Activated CD4-positive, alpha-beta T cell treated with anti-CD3 and anti-CD28 coated beads, Interleukin-2, amount 10 ng/mL, durations not matched to agents 7 days and 5 days (primary cell): Measurements from ENCODE around the gene SPECC1. TPM values are rescaled to one million over a fixed set of nuclear protein-coding genes. Genes with fewer than 3 reads are reported as not detected.
A peak's percentile ranks its signal among the peaks of the same experiment; 100 is the strongest.
"Not testable (repeated sequence)": the region's sequence is repeated elsewhere in the genome, so short reads cannot be mapped to it uniquely, and the experiment has no call there.

ENCODE experiments used
- CTCF ChIA-PET: fragments of 350-600 bp; sonication (Branson Sonifier 250); formaldehyde crosslinking; loops from one replicate; lab custom pipeline; 2021; ENCODE audit warnings: antibody characterized with exemption; lab: Charles Lee
- POLR2A ChIA-PET: fragments of 350-600 bp; sonication (Branson Sonifier 250); formaldehyde crosslinking; loops from one replicate; lab custom pipeline; 2021; ENCODE audit warnings: antibody characterized with exemption; lab: Charles Lee
- DNase-seq: peaks from one replicate; pipeline ENCODE4 v3.0.0-alpha.2; 2020
- H3K27ac Mint-ChIP-seq: one replicate; pipeline ENCODE4 v1.8.0; 2021; ENCODE audit warnings: mild to moderate bottlenecking, moderate library complexity, mixed read lengths
- H3K27me3 Mint-ChIP-seq: one replicate; pipeline ENCODE4 v1.8.0; 2021; ENCODE audit warnings: mixed read lengths
- H3K36me3 Mint-ChIP-seq: one replicate; pipeline ENCODE4 v1.8.0; 2021; ENCODE audit warnings: low read depth, mixed read lengths
- H3K4me1 Mint-ChIP-seq: one replicate; pipeline ENCODE4 v1.8.0; 2021; ENCODE audit warnings: mixed read lengths
- H3K4me3 Mint-ChIP-seq: one replicate; pipeline ENCODE4 v1.8.0; 2021; ENCODE audit warnings: mild to moderate bottlenecking, moderate library complexity, mixed read lengths
- H3K9me3 Mint-ChIP-seq: one replicate; pipeline ENCODE4 v1.8.0; 2021; ENCODE audit warnings: mixed read lengths
- total RNA-seq, 2 experiments: library from RNA; stranded (reverse); gene quantifications; one replicate each; pipeline ENCODE4 v1.2.3, GENCODE V29; 2021

SPECC1 gene
- total RNA-seq, 2 experiments from 2014 or later: 3.7 to 4.9 TPM

DNA sequence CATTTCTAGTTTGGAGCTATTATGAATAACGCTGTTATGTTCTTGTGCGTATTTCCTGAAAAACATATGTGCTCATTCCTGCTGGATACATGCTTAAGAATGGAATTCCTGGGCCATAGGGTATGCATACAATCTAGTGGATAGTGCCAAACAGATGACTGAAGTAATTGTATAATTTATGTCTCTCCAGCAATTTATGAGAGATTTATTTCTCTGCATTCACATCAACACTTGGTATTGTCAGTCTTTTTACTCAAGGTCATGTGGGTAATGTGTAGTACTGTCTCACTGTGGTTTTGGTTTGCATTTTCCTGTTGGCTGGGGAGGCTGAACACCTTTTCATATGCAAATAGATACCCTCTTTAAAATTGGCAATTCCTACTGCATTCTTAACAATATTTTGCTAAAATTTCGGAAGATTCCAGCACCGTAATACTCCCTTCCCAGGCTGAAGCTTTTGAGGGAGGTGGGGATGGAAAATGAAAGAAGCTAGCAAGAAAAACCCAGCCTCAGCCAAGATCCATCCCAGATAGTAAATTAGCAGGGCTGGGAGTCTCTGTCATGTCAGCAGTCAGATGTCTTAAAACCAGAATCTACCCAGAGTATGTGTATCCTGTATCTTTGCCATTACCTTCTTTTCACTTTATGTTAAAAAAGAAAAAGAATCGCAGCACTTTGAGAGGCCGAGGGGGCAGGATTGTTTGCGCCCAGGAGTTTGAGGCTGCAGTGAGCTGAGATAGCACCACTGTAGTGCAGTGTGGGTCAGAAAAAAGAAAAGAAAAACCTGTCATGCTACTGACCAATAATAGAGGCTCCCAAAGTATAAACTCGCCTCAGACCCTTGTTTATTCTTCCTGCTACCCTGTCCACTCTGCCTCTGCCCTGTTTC lies 253.3 kb downstream of the SPECC1 start:
- H3K9me3 Mint-ChIP-seq: peaks cover 17% of the 10 kb centered on the region
- H3K36me3 Mint-ChIP-seq: peaks cover 15% of the 10 kb centered on the region
- peak overlapping the region; percentile 77 for H3K27ac Mint-ChIP-seq
- POLR2A ChIA-PET: no interaction called here
- peaks cover 50% of the 10 kb centered on the region for H3K4me1 Mint-ChIP-seq
- peak overlapping the region; percentile 4 for H3K4me3 Mint-ChIP-seq
- H3K27me3 Mint-ChIP-seq: no peaks in the 10 kb centered on the region
- DNase-seq: peak; percentile 31
- CTCF ChIA-PET: interaction anchor here (0.6 kb wide), 1 partner anchor 8 kb away, joined by 3 read pairs; no protein-coding TSS in a partner anchor

DNA sequence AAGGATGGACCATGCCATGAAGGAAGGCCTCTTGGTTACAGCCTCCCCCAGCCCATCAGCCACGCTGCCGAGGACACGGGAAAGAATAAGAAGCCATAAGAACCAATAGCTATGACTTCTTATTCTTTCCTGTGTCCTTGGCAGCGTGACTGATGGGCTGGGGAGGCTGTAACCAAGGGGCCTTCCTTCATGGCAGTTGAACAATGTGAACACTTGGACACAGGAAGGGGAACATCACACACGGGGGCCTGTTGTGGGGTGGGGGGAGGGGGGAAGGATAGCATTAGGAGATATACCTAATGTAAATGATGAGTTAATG lies 253.9 kb downstream of the SPECC1 start:
- Mint-ChIP-seq H3K9me3 (peaks cover 11% of the 10 kb centered on the region), H3K4me1 (peaks cover 54% of the 10 kb centered on the region), H3K27ac (peak overlapping the region; percentile 77)
- H3K4me3 Mint-ChIP-seq, POLR2A ChIA-PET, H3K27me3 Mint-ChIP-seq, CTCF ChIA-PET, DNase-seq, H3K36me3 Mint-ChIP-seq: not testable (repeated sequence)

DNA sequence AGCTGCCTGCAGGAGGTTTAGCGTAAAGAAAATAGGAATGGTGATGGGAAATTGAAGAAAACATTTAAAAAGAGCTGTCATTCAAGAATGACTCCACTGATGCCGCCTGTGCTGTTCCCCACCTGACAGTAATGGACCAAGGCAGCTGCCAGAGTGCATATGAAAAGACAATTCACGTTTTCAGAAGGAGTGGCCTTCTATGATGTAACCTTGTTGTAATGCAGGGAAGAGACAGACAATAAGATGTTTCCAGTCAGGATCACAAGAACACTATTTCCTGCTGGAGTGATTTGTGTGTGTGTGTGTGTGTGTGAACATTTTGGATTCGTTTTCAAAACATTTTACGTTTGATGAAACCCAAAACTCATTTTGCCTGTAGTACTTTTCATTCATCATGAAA lies 254.4 kb downstream of the SPECC1 start:
- no peak for DNase-seq
- H3K4me3 Mint-ChIP-seq: no peak overlapping the region
- peaks cover 6% of the 10 kb centered on the region for H3K36me3 Mint-ChIP-seq
- POLR2A ChIA-PET: no interaction called here
- H3K27ac Mint-ChIP-seq: no peak overlapping the region
- CTCF ChIA-PET: no interaction called here
- H3K27me3 Mint-ChIP-seq: no peaks in the 10 kb centered on the region
- H3K4me1 Mint-ChIP-seq: peaks cover 55% of the 10 kb centered on the region
- H3K9me3 Mint-ChIP-seq: peaks cover 7% of the 10 kb centered on the region

- CTCF ChIA-PET: no interaction called here
- peaks cover 59% of the 10 kb centered on the region for H3K4me1 Mint-ChIP-seq
- no peak for DNase-seq
Measured at GRCh38 chr17:20264996-20265395, 255.8 kb downstream of the SPECC1 start.

GRCh38 chr17:20266806-20267458 lies 257.8 kb downstream of the SPECC1 start:
- POLR2A ChIA-PET: no interaction called here
- CTCF ChIA-PET: interaction anchor here (0.7 to 1.0 kb wide), 2 partner anchors 30 to 40 kb away, joined by 3 read pairs; no protein-coding TSS in a partner anchor
- Mint-ChIP-seq H3K27me3 (no peaks in the 10 kb centered on the region), H3K36me3 (peaks cover 10% of the 10 kb centered on the region), H3K27ac (peak overlapping the region; percentile 6), H3K9me3 (peaks cover 2% of the 10 kb centered on the region), H3K4me3 (no peak overlapping the region), H3K4me1 (peaks cover 65% of the 10 kb centered on the region)
- no peak for DNase-seq

More at GRCh38 chr17:20264996-20265395, 255.8 kb downstream of the SPECC1 start:
- H3K27me3 Mint-ChIP-seq: no peaks in the 10 kb centered on the region
- H3K4me3 Mint-ChIP-seq: no peak overlapping the region
- peaks cover 3% of the 10 kb centered on the region for H3K36me3 Mint-ChIP-seq
- no peak overlapping the region for H3K27ac Mint-ChIP-seq
- POLR2A ChIA-PET: no interaction called here
- H3K9me3 Mint-ChIP-seq: peaks cover 2% of the 10 kb centered on the region

DNA sequence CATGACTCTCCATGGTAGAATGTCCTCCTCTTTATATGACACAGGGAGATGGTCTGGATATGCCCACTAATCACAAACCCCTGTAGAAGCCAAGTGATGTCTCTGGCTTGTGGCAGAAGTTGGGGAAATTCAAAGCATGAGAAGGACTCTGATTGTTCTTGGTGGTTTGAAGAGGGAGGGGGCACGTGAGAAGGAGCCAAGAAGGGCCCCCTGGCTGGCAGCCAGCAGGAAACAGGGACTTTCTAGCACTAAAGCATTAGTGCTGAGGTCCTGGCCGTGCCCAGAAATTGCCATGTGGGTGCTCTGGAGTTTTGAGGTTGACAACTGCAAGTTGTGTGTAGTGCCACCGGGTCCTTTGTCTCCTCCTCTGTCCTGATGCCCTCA lies 258.3 kb downstream of the SPECC1 start:
- DNase-seq: no peak
- ChIA-PET CTCF (interaction anchor here (0.7 kb wide), 1 partner anchor 30 kb away, joined by 3 read pairs; no protein-coding TSS in a partner anchor), POLR2A (no interaction called here)
- Mint-ChIP-seq H3K4me3 (no peak overlapping the region), H3K27ac (peak overlapping the region; percentile 6), H3K9me3 (peaks cover 2% of the 10 kb centered on the region), H3K27me3 (no peaks in the 10 kb centered on the region), H3K36me3 (peaks cover 12% of the 10 kb centered on the region), H3K4me1 (peaks cover 65% of the 10 kb centered on the region)

GRCh38 chr17:20270369-20270768 lies 261.2 kb downstream of the SPECC1 start:
- peaks cover 75% of the 10 kb centered on the region for H3K4me1 Mint-ChIP-seq
- ChIA-PET CTCF (interaction anchor here (0.6 to 1.2 kb wide), 5 partner anchors 9 to 798 kb away, joined by 3 read pairs; no protein-coding TSS in a partner anchor), POLR2A (interaction anchor here (0.7 kb wide), 1 partner anchor 982 kb away, joined by 15 read pairs; no protein-coding TSS in a partner anchor)
- H3K36me3 Mint-ChIP-seq: peaks cover 13% of the 10 kb centered on the region
- peak overlapping the region; percentile 92 for H3K27ac Mint-ChIP-seq
- DNase-seq: no peak
- no peaks in the 10 kb centered on the region for H3K9me3 Mint-ChIP-seq
- H3K27me3 Mint-ChIP-seq: no peaks in the 10 kb centered on the region
- no peak overlapping the region for H3K4me3 Mint-ChIP-seq

DNA sequence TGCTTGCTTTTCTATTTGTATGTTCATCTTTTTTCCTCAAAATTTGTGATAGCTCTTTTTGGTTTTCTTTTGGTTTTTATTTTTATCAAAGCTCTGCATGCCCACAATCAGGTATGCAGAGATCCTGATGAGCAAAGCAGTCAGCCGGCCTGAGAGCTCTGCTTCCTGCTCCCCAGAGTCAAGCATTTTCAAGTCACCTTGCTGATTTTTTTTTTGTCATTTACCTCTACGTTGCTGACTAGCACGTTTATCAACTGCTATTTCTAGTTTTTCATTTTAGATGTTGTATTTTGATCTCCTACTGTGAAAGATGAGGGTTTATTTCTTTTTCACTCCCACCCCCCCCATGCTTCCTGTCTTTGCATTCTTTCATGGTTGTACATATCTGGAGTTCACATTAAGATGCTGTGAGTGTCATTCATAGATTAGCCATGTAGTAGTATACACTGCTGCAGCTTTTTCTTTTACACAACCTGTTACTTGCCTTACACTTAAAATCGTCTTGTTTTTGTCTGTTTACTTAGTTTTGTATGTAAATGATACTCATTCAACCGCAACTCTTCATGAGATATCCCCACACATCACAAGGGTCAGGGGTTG lies 262.0 kb downstream of the SPECC1 start:
- ChIA-PET CTCF (interaction anchor here (0.6 to 1.1 kb wide), 4 partner anchors 9 to 797 kb away, joined by 3 read pairs; no protein-coding TSS in a partner anchor), POLR2A (interaction anchor here (0.7 kb wide), 1 partner anchor 981 kb away, joined by 15 read pairs; no protein-coding TSS in a partner anchor)
- peak overlapping the region; percentile 92 for H3K27ac Mint-ChIP-seq
- H3K36me3 Mint-ChIP-seq: peaks cover 13% of the 10 kb centered on the region
- H3K4me1 Mint-ChIP-seq: peaks cover 82% of the 10 kb centered on the region
- DNase-seq: peak; percentile 42
- H3K27me3 Mint-ChIP-seq: no peaks in the 10 kb centered on the region
- H3K9me3 Mint-ChIP-seq: no peaks in the 10 kb centered on the region
- H3K4me3 Mint-ChIP-seq: peak overlapping the region; percentile 54

DNA sequence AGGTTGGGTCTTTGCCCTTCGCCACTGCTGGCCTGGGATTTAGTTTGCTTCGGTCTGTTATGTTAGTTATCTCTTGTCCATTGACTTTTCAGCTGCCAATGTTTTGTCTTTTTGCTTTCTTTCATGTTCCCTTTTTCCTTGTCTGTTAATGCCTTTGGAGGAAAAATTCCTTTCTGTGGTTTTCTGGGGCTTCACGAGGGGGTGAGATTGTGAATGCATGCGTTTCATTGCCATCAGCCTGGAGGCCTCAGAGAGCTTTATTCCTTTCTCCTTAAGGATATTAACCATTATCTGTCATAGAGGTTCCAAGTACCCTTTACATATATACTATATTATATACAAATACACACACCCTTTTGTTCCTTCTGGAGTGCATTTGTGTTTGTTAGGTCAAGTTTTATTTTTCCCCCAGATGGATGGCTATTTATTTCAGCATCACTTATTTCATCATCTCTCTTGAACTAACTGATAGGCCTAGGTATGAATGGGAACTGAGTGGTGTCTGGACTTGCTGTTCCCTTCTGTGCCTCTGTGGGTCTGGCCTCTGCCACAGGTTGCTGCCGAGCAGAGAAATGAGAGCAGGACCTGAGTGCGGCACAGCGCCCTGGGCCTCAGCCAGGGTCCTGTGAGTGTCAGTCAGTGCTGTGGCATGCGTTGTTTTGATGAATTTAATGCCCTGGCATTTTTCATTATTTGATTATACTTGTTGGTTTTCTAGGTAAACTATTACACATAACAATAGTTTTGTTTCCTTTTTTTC lies 264.8 kb downstream of the SPECC1 start:
- no peaks in the 10 kb centered on the region for H3K9me3 Mint-ChIP-seq

GRCh38 chr17:20275653-20276052 lies 266.5 kb downstream of the SPECC1 start:
- Mint-ChIP-seq H3K9me3 (no peaks in the 10 kb centered on the region), H3K27me3 (no peaks in the 10 kb centered on the region), H3K36me3 (peaks cover 11% of the 10 kb centered on the region), H3K4me3 (peak overlapping the region; percentile 17), H3K27ac (peak overlapping the region; percentile 86), H3K4me1 (peaks cover 87% of the 10 kb centered on the region)
- ChIA-PET POLR2A (interaction anchor here (1.0 kb wide), 1 partner anchor 9 kb away, joined by 3 read pairs; no protein-coding TSS in a partner anchor), CTCF (interaction anchor here (0.8 to 2.3 kb wide), 3 partner anchors 9 to 49 kb away, joined by 3 to 7 read pairs (median 4); no protein-coding TSS in a partner anchor)
- no peak for DNase-seq

More for the DNA sequence above, 264.8 kb downstream of the SPECC1 start:
- Mint-ChIP-seq H3K36me3 (peaks cover 11% of the 10 kb centered on the region), H3K27ac (peak overlapping the region; percentile 85), H3K4me1 (peaks cover 82% of the 10 kb centered on the region), H3K27me3 (no peaks in the 10 kb centered on the region), H3K4me3 (peak overlapping the region; percentile 49)
- POLR2A ChIA-PET: no interaction called here
- peak; percentile 21 for DNase-seq
- CTCF ChIA-PET: interaction anchor here (0.6 kb wide), 1 partner anchor 363 kb away, joined by 3 read pairs; no protein-coding TSS in a partner anchor

- no peaks in the 10 kb centered on the region for H3K9me3 Mint-ChIP-seq
- no peak overlapping the region for H3K4me3 Mint-ChIP-seq
- no peaks in the 10 kb centered on the region for H3K27me3 Mint-ChIP-seq
- ChIA-PET POLR2A (interaction anchor here (1.0 kb wide), 1 partner anchor 8 kb away, joined by 3 read pairs; no protein-coding TSS in a partner anchor), CTCF (interaction anchor here (0.8 to 2.3 kb wide), 2 partner anchors 8 to 49 kb away, joined by 3 to 7 read pairs; no protein-coding TSS in a partner anchor)
- H3K36me3 Mint-ChIP-seq: peaks cover 8% of the 10 kb centered on the region
- H3K27ac Mint-ChIP-seq: peak overlapping the region; percentile 86
- peaks cover 82% of the 10 kb centered on the region for H3K4me1 Mint-ChIP-seq
- DNase-seq: no peak
Measured at GRCh38 chr17:20276421-20276820, 267.3 kb downstream of the SPECC1 start.

- no peak for DNase-seq
- POLR2A ChIA-PET: no interaction called here
- Mint-ChIP-seq H3K36me3 (no peaks in the 10 kb centered on the region), H3K4me1 (peaks cover 58% of the 10 kb centered on the region), H3K27me3 (no peaks in the 10 kb centered on the region), H3K4me3 (no peak overlapping the region), H3K9me3 (no peaks in the 10 kb centered on the region), H3K27ac (no peak overlapping the region)
- CTCF ChIA-PET: no interaction called here
Measured at GRCh38 chr17:20278805-20279204, 269.6 kb downstream of the SPECC1 start.
